VCaP (cell line): ENCODE measurements around the gene HHAT.
A peak's percentile ranks its signal among the peaks of the same experiment; 100 is the strongest.

Source experiments
- H3K27ac ChIP-seq: fragments of 450-650 bp; 2 replicates; pipeline ENCODE4 v1.5.1; 2017
- TF ChIP-seq, protein P1 (sequence below): fragments of 450-650 bp; conservative IDR thresholded peaks from 2 replicates; pipeline ENCODE4 v1.5.1; 2017; ENCODE audit warnings: mild to moderate bottlenecking, moderate library complexity

Gene HHAT

DNA sequence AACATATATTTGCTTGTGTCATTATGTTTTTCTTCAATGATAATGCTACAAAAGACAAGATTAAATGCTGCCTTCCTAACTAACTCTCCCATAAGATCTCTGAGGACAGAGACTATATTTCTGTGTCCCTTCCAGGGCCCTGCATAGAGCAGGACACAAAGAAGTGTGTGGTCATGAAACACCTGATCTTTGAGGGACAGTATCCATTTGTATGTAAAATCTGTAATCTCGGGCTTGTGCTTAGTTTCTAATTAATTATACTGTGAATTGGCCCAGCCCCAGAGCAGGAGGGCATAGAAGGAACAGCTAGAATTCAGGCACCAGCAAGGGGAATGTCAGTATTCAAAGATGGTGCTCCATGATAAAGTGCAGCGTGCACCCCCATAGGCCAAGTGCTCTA, 374.9 kb downstream of the HHAT start:
- no peak overlapping the region for H3K27ac ChIP-seq
- TF ChIP-seq, protein P1, sequence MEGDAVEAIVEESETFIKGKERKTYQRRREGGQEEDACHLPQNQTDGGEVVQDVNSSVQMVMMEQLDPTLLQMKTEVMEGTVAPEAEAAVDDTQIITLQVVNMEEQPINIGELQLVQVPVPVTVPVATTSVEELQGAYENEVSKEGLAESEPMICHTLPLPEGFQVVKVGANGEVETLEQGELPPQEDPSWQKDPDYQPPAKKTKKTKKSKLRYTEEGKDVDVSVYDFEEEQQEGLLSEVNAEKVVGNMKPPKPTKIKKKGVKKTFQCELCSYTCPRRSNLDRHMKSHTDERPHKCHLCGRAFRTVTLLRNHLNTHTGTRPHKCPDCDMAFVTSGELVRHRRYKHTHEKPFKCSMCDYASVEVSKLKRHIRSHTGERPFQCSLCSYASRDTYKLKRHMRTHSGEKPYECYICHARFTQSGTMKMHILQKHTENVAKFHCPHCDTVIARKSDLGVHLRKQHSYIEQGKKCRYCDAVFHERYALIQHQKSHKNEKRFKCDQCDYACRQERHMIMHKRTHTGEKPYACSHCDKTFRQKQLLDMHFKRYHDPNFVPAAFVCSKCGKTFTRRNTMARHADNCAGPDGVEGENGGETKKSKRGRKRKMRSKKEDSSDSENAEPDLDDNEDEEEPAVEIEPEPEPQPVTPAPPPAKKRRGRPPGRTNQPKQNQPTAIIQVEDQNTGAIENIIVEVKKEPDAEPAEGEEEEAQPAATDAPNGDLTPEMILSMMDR, result no peak

DNA sequence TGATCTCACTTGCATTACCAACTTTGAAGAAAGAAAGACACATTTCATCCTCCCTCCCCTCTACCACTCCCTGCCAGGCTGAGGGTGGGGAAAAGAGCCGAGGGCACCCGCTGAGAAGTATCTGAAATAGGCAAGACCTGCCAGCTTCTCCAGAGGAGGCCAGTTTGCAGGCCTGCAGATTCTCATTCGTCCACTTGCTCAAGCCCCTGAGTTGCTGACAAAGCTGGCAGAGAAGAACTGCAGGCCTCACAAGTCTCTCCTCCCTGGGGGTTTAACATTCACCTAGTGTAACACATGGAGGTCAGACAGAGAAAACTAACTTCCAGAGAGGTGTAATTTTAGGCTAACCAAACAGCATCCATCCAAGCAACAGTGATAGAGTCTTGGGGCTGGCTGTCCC, 376.4 kb downstream of the HHAT start:
- TF ChIP-seq, protein P1, result no peak
- no peak overlapping the region; the same call in 1 of the 2 replicates for H3K27ac ChIP-seq

DNA sequence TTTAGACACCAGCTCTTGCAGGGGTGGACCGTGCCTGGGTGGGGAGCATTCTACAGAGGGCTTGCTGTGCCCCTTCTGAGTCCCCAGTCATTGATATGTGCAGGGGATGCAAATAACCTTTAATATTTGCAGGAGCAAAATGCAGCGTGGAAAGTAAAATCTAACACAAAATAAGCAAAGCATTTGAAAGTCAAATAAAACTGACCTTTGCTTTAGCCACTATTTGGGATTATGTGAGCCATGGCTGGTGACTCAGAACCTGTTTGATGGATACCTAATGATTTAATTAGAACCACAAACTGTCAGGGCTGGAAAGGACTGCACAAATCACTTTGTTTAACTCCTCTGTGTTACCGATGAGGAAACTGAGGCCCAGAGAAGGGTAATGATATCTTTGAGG, 377.5 kb downstream of the HHAT start:
- TF ChIP-seq, protein P1, result no peak
- H3K27ac ChIP-seq, result peak overlapping the region; percentile 77

DNA sequence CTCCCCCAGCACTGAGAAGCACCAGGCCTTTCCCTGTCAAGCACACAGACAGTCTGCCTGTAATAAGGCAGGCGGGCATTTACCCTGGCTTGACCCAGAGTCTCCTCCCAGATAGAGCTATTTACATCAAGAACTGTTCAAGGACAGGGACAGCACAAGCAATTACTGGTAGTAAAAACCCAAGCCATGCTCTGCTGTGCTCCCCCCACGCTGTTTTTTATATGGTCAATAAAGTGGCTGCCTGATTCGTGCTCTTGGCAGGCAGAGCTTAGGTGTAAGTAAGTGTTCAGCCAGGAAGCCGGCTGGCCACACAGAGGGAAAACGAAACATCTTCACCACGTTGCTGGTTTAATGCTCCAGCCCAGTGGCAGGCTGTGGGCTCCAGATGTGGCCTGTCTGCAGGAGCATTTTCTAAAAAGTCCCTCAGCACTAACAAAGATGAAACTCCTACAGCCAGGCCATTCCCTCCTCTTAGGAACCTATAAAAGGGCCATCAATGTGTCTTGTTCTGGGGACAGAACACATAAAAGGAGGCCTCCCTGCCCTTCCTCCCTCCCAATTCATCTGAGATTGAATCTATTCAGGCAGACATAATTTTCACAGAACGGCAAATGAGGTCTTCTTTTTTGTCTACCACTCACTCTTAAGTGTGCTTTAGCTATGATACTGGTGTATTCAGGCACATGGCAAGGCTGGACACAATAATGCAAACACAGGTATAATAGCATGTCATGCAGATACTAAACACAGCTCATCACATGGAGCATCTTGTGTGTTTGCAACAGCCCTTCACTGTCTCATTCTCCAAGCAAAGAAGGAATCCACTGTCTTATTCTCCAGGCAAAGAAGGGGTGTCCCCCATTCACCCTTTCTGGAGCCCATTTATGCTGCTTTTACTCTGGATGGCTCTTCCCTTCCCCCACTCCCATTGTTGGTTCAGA, 378.9 kb downstream of the HHAT start:
- H3K27ac ChIP-seq, result peak overlapping the region; percentile 77
- TF ChIP-seq, protein P1, result no peak

DNA sequence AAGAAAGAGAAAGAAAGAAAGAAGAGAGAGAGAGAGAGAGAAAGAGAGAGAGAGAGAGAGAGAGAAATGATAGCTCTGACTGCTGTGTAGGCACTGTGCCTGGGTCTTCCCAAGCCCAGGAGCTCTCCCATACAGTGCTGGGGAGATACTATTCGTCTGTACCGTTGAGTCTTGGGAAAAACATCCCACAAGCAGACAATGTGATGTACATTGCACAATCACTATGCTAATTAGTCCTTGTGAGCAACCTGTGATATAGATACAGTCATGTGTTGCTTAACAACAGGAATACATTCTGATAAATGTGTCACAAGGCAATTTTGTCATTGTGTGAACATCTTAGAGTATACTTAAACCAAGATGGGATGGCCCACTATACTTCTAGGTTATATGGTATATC, 381.0 kb downstream of the HHAT start:
- TF ChIP-seq, protein P1, result no peak
- H3K27ac ChIP-seq, result no peak overlapping the region; the same call in 1 of the 2 replicates

DNA sequence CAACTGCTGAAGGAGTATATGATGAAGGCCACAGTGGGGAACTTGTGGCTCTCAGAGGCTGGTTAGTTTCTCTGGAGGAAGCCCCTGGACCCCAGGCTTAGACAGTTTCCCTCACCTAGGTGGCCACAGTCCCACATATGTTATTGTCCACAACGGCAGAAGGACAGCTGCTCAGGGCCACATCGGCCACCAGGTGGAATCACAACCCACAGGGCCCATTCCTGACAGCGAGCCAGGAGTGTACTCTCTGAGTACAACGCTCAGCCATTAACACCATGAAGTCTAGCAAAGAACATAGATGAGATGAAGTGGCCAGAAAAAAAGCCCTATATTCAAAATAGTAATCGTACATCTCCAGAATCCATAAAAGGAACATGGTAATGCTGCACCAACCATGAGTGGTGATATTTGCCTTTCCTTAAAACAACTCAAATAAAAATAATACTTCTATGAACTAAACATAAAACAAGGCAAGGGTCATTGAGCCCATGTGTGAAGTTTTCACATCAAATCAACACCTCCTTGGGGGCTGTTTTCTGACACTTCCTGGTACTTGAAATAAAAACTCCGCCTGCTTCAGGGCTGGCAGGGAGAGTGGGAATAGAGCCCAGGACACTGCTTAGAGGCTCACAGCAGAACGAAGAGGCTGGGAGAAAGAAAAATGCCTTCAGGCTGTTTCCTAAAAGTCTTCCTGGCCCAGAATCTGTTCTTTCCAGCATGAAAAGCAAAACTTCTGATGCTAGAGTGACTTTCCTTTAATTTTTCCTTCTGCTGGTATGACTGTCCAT, 383.3 kb downstream of the HHAT start:
- TF ChIP-seq, protein P1, result peak; percentile 60
- no peak overlapping the region for H3K27ac ChIP-seq

DNA sequence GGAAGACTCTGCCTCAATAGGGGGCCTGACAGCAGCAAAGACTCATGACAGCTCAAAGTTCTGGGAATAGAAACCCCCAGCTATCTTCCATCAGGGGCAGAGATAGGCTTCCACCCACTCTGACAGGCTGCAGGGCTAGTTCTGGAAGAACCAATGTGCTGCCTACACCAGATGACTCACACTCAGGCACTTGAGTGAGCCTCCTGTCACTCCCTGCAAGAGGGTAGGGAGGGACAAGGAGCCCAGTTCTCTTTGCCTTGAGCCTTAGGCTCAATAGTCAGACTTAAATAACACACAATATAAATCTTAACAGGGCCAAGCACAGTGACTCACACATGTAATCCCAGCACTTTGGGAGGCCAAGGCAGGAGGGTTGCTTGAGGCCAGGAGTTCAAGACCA, 386.4 kb downstream of the HHAT start:
- no peak overlapping the region for H3K27ac ChIP-seq
- TF ChIP-seq, protein P1, result no peak
